Measurements from ENCODE around the gene NES.

GRCh38 chr1:156660752-156661112 lies 16.5 kb downstream of the NES start:
- TF ChIP-seq CTCF (IDR thresholded peaks at IDR 0.05; ENCODE audit: borderline replicate concordance, extremely low read depth, low read length, poor library complexity, severe bottlenecking) (no peak), EZH2 (IDR thresholded peaks at IDR 0.05; ENCODE audit: borderline replicate concordance, low read depth, low read length, severe bottlenecking) (no peak)

Measured in DND-41 (cell line).